Prostate gland (tissue), 2 donors: Measurements from ENCODE around the gene TPX2. TPM values are rescaled to one million over a fixed set of nuclear protein-coding genes. Genes with fewer than 3 reads are reported as not detected.

Source experiments
- DNase-seq: peaks from one replicate; pipeline ENCODE4 v3.0.0-alpha.2; 2019; ENCODE audit warnings: low spot score
- H3K27ac ChIP-seq, 2 donors: fragments of 200-600 bp; sonication (generic); 2 replicates each; pipeline ENCODE4 v1.5.1; 2017 to 2019
- H3K27me3 ChIP-seq: fragments of 200-600 bp; sonication (generic); replicated peaks from 2 replicates; pipeline ENCODE4 v1.5.1; 2019; ENCODE audit not compliant: insufficient read depth
- H3K36me3 ChIP-seq, 2 donors: fragments of 200-600 bp; sonication (generic); 1 replicate in 1 of 2; 2 replicates in 1 of 2; pipeline versions ENCODE4 v1.5.1 to v1.8.1; 2017 to 2019
- H3K4me1 ChIP-seq: fragments of 200-600 bp; sonication (generic); replicated peaks from 2 replicates; pipeline ENCODE4 v1.5.1; 2019
- H3K4me3 ChIP-seq, 2 donors: fragments of 200-600 bp; sonication (generic); 2 replicates each; pipeline ENCODE4 v1.5.1; 2017 to 2019
- H3K9me3 ChIP-seq: fragments of 200-600 bp; sonication (generic); 2 replicates; pipeline ENCODE4 v1.5.1; 2017
- POLR2A ChIP-seq: fragments of 450-650 bp; IDR thresholded peaks from one replicate; pipeline ENCODE4 v1.6.1; 2016; ENCODE audit warnings: antibody characterized with exemption, mild to moderate bottlenecking
- POLR2AphosphoS5 ChIP-seq: sonication (generic); formaldehyde crosslinking; IDR thresholded peaks from one replicate; pipeline ENCODE4 v1.6.1; 2017; ENCODE audit warnings: antibody characterized with exemption
- WGBS: methylation state at CpG from one replicate; pipeline ENCODE4 v1.1.5; 2018; 5-methylcytosine and 5-hydroxymethylcytosine counted together
- intact Hi-C: fragments of 100-400 bp; cut with DNase I; formaldehyde crosslinking; loops from one replicate; pipeline ENCODE4 v1.14.2; 2022
- total RNA-seq, 2 donors: library from RNA; depleted of rRNA; stranded (reverse); fragments of >200 nt; gene quantifications; one replicate each; pipeline ENCODE4 v1.1.0, GENCODE V29; 2016
- TF ChIP-seq, protein P1 (sequence below), 4 experiments: fragments of 200-600 bp in 2 of 4; fragments of 450-650 bp in 2 of 4; sonication (generic) in 2 of 4; IDR thresholded peaks; 1 replicate in 3 of 4; 2 replicates in 1 of 4; pipeline ENCODE4 v1.5.1; 2016 to 2019; ENCODE audit warnings: antibody characterized with exemption in 4 of 4, mild to moderate bottlenecking in 2 of 4, moderate library complexity in 2 of 4

Gene TPX2
- total RNA-seq, 2 donors from 2014 or later: 1.4 to 23.2 TPM

GRCh38 chr20:31764641-31765305 lies 25.7 kb downstream of the TPX2 start:
- 81% methylated on average over 2 of the region's 2 CpGs for WGBS
- no peak for DNase-seq
- Histone ChIP-seq H3K9me3 (no peaks in the 10 kb centered on the region), H3K27ac (no peak overlapping the region), H3K36me3 (no peaks in the 10 kb centered on the region), H3K4me1 (no peaks in the 10 kb centered on the region), H3K4me3 (no peak overlapping the region), H3K27me3 (no peaks in the 10 kb centered on the region)
- TF ChIP-seq, protein P1, sequence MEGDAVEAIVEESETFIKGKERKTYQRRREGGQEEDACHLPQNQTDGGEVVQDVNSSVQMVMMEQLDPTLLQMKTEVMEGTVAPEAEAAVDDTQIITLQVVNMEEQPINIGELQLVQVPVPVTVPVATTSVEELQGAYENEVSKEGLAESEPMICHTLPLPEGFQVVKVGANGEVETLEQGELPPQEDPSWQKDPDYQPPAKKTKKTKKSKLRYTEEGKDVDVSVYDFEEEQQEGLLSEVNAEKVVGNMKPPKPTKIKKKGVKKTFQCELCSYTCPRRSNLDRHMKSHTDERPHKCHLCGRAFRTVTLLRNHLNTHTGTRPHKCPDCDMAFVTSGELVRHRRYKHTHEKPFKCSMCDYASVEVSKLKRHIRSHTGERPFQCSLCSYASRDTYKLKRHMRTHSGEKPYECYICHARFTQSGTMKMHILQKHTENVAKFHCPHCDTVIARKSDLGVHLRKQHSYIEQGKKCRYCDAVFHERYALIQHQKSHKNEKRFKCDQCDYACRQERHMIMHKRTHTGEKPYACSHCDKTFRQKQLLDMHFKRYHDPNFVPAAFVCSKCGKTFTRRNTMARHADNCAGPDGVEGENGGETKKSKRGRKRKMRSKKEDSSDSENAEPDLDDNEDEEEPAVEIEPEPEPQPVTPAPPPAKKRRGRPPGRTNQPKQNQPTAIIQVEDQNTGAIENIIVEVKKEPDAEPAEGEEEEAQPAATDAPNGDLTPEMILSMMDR (IDR thresholded peaks at IDR 0.05): no peak
- TF ChIP-seq POLR2AphosphoS5 (no peak), POLR2A (no peak)
- intact Hi-C loops: no loop called here

DNA sequence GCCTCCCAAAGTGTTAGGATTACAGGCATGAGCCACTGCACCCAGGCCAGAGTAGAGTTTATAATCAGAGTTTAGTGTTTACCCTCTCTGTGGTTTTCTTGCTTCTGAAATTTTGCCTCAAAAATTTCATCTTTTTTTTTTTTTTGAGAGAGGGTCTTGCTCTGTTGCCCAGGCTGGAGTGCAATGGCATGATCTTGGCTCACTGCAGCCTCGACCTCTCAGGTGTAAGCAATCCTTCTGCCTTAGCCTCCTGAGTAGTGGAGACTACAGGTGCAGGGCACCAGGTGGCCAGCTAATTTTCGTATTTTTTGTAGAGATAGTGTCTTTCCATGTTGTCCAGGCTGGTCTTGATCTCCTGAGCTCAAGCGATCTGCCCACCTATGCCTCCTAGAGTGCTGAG lies 28.7 kb downstream of the TPX2 start:
- Histone ChIP-seq H3K9me3 (no peaks in the 10 kb centered on the region), H3K27me3 (no peaks in the 10 kb centered on the region), H3K27ac (no peak overlapping the region), H3K36me3 (no peaks in the 10 kb centered on the region), H3K4me1 (no peaks in the 10 kb centered on the region), H3K4me3 (no peak overlapping the region)
- TF ChIP-seq POLR2AphosphoS5 (no peak), POLR2A (no peak)
- TF ChIP-seq, protein P1 (IDR thresholded peaks at IDR 0.05): no peak
- no peak for DNase-seq
- 98% methylated on average over 3 of the region's 3 CpGs for WGBS
- intact Hi-C loops: no loop called here

DNA sequence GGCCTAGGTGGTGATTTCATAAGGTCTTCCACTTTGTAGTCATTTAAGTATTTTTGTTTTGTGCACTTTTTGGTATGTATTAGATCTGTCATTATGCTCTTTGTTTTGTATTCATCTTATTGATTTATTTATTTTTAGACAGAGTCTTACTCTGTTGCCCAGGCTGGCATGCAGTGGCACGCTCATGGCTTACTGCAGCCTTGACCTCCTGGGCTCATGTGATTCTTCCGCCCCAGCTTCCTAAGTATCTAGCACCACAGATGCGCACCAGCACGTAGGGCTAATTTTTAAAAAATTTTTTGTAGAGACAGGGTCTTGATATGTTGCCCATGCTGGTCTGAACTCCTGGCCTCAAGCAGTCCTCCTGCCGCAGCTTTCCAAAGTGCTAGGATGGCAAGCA lies 30.6 kb downstream of the TPX2 start:
- 74% methylated on average over 5 of the region's 5 CpGs for whole genome bisulfite sequencing
- Histone ChIP-seq H3K36me3 (no peaks in the 10 kb centered on the region), H3K9me3 (no peaks in the 10 kb centered on the region), H3K27ac (no peak overlapping the region), H3K4me3 (no peak overlapping the region), H3K27me3 (no peaks in the 10 kb centered on the region), H3K4me1 (no peaks in the 10 kb centered on the region)
- intact Hi-C loops: no loop called here
- no peak for DNase-seq
- TF ChIP-seq POLR2A (no peak), POLR2AphosphoS5 (no peak)
- TF ChIP-seq, protein P1 (IDR thresholded peaks at IDR 0.05): no peak

DNA sequence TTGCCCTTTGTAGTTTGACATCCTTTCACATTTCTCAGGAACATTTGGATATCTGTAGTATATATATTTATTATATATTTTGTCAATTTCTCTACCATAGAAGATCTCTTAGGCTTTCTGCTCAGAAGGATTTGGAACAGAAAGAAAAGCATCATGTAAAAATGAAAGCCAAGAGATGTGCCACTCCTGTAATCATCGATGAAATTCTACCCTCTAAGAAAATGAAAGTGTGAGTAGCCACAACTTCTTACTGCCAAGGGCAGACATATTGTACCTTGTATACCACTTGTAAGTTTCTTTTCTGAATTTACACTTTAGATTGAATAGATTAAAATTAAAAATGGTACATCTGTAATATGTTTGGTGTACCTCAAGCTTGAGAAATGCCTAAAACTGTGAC lies 31.2 kb downstream of the TPX2 start:
- 18% methylated on average over 1 of the region's 1 CpG for WGBS
- no peaks in the 10 kb centered on the region for H3K36me3 ChIP-seq
- H3K4me1 ChIP-seq: no peaks in the 10 kb centered on the region
- no peaks in the 10 kb centered on the region for H3K9me3 ChIP-seq
- DNase-seq: no peak
- TF ChIP-seq, protein P1 (IDR thresholded peaks at IDR 0.05): no peak
- TF ChIP-seq POLR2A (no peak), POLR2AphosphoS5 (no peak)
- H3K27me3 ChIP-seq: no peaks in the 10 kb centered on the region
- H3K27ac ChIP-seq: no peak overlapping the region
- H3K4me3 ChIP-seq: no peak overlapping the region
- intact Hi-C loops: no loop called here

- no peak for DNase-seq
- WGBS: 87% methylated on average over 1 of the region's 1 CpG
- Histone ChIP-seq H3K36me3 (no peaks in the 10 kb centered on the region), H3K4me3 (no peak overlapping the region), H3K4me1 (no peaks in the 10 kb centered on the region), H3K9me3 (no peaks in the 10 kb centered on the region), H3K27ac (no peak overlapping the region), H3K27me3 (no peaks in the 10 kb centered on the region)
- intact Hi-C loops: no loop called here
- TF ChIP-seq, protein P1 (IDR thresholded peaks at IDR 0.05): no peak
- TF ChIP-seq POLR2A (no peak), POLR2AphosphoS5 (no peak)
Measured at GRCh38 chr20:31774408-31774807, 35.3 kb downstream of the TPX2 start.
